Breast epithelium (tissue), 3 donors: ENCODE results near the gene KHNYN.

Experiments used
- CTCF ChIP-seq, 3 donors: fragments of 450-650 bp; IDR thresholded peaks; one replicate each; pipeline ENCODE4 v1.5.1; 2016 to 2017; ENCODE audit warnings: antibody characterized with exemption in 3 of 3, mild to moderate bottlenecking in 3 of 3, moderate library complexity in 3 of 3
- POLR2AphosphoS5 ChIP-seq, 3 donors: sonication (generic); formaldehyde crosslinking; IDR thresholded peaks; one replicate each; pipeline ENCODE4 v1.6.1; 2017; ENCODE audit warnings: antibody characterized with exemption in 3 of 3

GRCh38 chr14:24463884-24464785, 34.4 kb downstream of the KHNYN start:
- TF ChIP-seq CTCF (IDR thresholded peaks at IDR 0.05) = no peak
- no peak for TF ChIP-seq POLR2AphosphoS5 (IDR thresholded peaks at IDR 0.05)
